ENCODE measurements around the gene BABAM1.

DNA sequence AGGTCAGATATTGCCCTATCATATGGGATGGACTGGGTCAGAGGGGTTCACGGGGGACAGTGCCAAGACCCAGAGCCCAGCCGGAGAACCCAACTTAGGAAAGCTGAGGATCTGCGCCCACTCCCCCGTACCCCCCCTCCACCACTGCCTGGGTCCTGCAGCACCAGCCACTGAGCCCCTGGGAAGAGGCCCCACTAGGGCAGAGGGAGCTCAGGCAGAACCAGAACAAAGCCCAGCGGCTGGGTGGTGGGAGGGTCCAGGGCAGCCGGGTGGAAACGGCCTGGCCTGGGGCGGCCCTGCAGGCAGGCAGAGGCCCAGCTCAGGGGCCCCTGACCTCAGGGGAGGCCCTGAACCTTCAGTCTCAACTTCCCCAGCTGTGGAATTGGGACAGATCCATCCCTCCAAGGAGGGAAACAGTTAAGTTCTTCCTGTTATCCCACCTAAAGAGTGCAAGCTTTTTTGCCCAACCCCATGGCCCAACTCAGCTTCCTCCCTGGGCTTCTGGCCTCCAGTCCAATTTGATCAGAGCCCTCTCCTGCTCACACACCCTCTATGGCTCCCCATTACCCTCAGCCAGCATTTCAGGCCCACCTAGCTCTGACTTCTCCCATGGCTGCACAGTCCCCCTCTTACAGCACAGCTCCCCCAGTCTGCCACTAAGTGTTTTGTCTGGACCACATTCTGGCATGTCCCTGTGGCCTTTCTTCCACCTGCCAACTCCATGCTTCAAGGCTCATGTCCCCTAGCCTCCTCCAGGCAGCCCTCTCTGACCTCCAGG, 24.6 kb upstream of the BABAM1 start:
- no peak for TF ChIP-seq EZH2 (IDR thresholded peaks at IDR 0.05; ENCODE audit: low read length)
- TF ChIP-seq, protein P1, sequence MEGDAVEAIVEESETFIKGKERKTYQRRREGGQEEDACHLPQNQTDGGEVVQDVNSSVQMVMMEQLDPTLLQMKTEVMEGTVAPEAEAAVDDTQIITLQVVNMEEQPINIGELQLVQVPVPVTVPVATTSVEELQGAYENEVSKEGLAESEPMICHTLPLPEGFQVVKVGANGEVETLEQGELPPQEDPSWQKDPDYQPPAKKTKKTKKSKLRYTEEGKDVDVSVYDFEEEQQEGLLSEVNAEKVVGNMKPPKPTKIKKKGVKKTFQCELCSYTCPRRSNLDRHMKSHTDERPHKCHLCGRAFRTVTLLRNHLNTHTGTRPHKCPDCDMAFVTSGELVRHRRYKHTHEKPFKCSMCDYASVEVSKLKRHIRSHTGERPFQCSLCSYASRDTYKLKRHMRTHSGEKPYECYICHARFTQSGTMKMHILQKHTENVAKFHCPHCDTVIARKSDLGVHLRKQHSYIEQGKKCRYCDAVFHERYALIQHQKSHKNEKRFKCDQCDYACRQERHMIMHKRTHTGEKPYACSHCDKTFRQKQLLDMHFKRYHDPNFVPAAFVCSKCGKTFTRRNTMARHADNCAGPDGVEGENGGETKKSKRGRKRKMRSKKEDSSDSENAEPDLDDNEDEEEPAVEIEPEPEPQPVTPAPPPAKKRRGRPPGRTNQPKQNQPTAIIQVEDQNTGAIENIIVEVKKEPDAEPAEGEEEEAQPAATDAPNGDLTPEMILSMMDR (optimal IDR thresholded peaks at IDR 0.05 in 1 of 3, IDR thresholded peaks at IDR 0.05 in 1 of 3, conservative IDR thresholded peaks at IDR 0.05 in 1 of 3; ENCODE audit: extremely low read depth in 1 of 3, insufficient read depth in 2 of 3, low read length in 3 of 3), result no peak

Data from keratinocyte (primary cell).